GM18909 (cell line): ENCODE results near the gene MRPS34.

Experiments
- ATAC-seq: cut with Tn5 transposase; IDR thresholded peaks from one replicate; pipeline ENCODE4 v1.9.1; 2021; ENCODE audit warnings: mild to moderate bottlenecking; ENCODE audit not compliant: unreplicated experiment, poor library complexity

MRPS34 gene

GRCh38 chr16:1758923-1759322 is 14.0 kb downstream of the MRPS34 start:
- ATAC-seq, result no peak

- ATAC-seq, result no peak
These were observed 15.0 kb downstream of the MRPS34 start for GRCh38 chr16:1757714-1758461.

- no peak for ATAC-seq
These were observed 18.7 kb downstream of the MRPS34 start for GRCh38 chr16:1754204-1754603.

- no peak for ATAC-seq
These were observed 20.1 kb downstream of the MRPS34 start for GRCh38 chr16:1752853-1753252.

GRCh38 chr16:1751946-1752345 is 21.0 kb downstream of the MRPS34 start:
- ATAC-seq, result no peak

GRCh38 chr16:1749152-1750117 is 23.5 kb downstream of the MRPS34 start:
- no peak for ATAC-seq

GRCh38 chr16:1747934-1748333 is 25.0 kb downstream of the MRPS34 start:
- no peak for ATAC-seq

GRCh38 chr16:1746693-1747195 is 26.2 kb downstream of the MRPS34 start:
- ATAC-seq, result no peak

GRCh38 chr16:1745900-1746692 is 26.8 kb downstream of the MRPS34 start:
- no peak for ATAC-seq

- no peak for ATAC-seq
These were observed 27.6 kb downstream of the MRPS34 start for GRCh38 chr16:1745181-1745899.

GRCh38 chr16:1744338-1744840 is 28.5 kb downstream of the MRPS34 start:
- ATAC-seq, result no peak

- no peak for ATAC-seq
These were observed 29.3 kb downstream of the MRPS34 start for GRCh38 chr16:1743376-1744337.

- no peak for ATAC-seq
These were observed 31.3 kb downstream of the MRPS34 start for GRCh38 chr16:1741553-1742165.

- no peak for ATAC-seq
These were observed 32.0 kb downstream of the MRPS34 start for GRCh38 chr16:1740781-1741490.

GRCh38 chr16:1740234-1740633 is 32.7 kb downstream of the MRPS34 start:
- no peak for ATAC-seq

- no peak for ATAC-seq
These were observed 38.1 kb downstream of the MRPS34 start for GRCh38 chr16:1734816-1735215.

GRCh38 chr16:1734123-1734522 is 38.8 kb downstream of the MRPS34 start:
- no peak for ATAC-seq
